Vagina (tissue), 2 donors: ENCODE data around the gene LAMC1. TPM values are rescaled to one million over a fixed set of nuclear protein-coding genes. Genes with fewer than 3 reads are reported as not detected.

Source experiments
- DNase-seq, 2 donors: peaks; one replicate each; pipeline ENCODE4 v3.0.0-alpha.2; 2017; ENCODE audit errors: extremely low spot score in 2 of 2
- H3K27ac ChIP-seq: fragments of 200-600 bp; sonication (generic); one replicate; pipeline ENCODE4 v1.5.1; 2019
- H3K27me3 ChIP-seq: fragments of 200-600 bp; sonication (generic); one replicate; pipeline ENCODE4 v1.5.1; 2019
- H3K36me3 ChIP-seq, 2 donors: fragments of 200-600 bp; sonication (generic); one replicate each; pipeline ENCODE4 v1.5.1; 2017 to 2019
- H3K4me1 ChIP-seq: fragments of 200-600 bp; sonication (generic); one replicate; pipeline ENCODE4 v1.5.1; 2019
- H3K4me3 ChIP-seq, 2 donors: fragments of 200-600 bp; sonication (generic); 1 replicate in 1 of 2; 2 replicates in 1 of 2; pipeline ENCODE4 v1.5.1; 2016 to 2019
- H3K9me3 ChIP-seq: fragments of 200-600 bp; sonication (generic); one replicate; pipeline ENCODE4 v1.5.1; 2019
- CTCF ChIP-seq, 3 experiments: fragments of 450-650 bp in 2 of 3; fragments of 200-600 bp in 1 of 3; sonication (generic) in 1 of 3; IDR thresholded peaks; one replicate each; pipeline ENCODE4 v1.5.1; 2017 to 2019; ENCODE audit warnings: antibody characterized with exemption in 3 of 3, mild to moderate bottlenecking in 2 of 3, moderate library complexity in 2 of 3
- POLR2A ChIP-seq, 2 donors: fragments of 450-650 bp; IDR thresholded peaks; one replicate each; pipeline ENCODE4 v1.6.1; 2017; ENCODE audit warnings: antibody characterized with exemption in 2 of 2, mild to moderate bottlenecking in 2 of 2, moderate library complexity in 2 of 2
- POLR2AphosphoS5 ChIP-seq, 2 donors: sonication (generic); formaldehyde crosslinking; IDR thresholded peaks; one replicate each; pipeline ENCODE4 v1.9.0; 2017; ENCODE audit warnings: antibody characterized with exemption in 2 of 2, mild to moderate bottlenecking in 2 of 2, low read depth in 1 of 2; ENCODE audit not compliant: insufficient read depth in 1 of 2
- intact Hi-C: fragments of 100-400 bp; cut with DNase I; formaldehyde crosslinking; loops from one replicate; pipeline ENCODE4 v1.15.1; 2023
- total RNA-seq: library from RNA; depleted of rRNA; stranded (reverse); fragments of >200 nt; gene quantifications from one replicate; pipeline ENCODE4 v1.2.3, GENCODE V29; 2016

The LAMC1 gene
- total RNA-seq, 1 donor from 2014 or later, result 217 TPM

GRCh38 chr1:183024317-183025009 is 1.2 kb downstream of the LAMC1 start:
- TF ChIP-seq CTCF (IDR thresholded peaks at IDR 0.05) (no peak), POLR2A (IDR thresholded peaks at IDR 0.05) (no peak), POLR2AphosphoS5 (IDR thresholded peaks at IDR 0.05; ENCODE audit: insufficient read depth in 1 of 2, low read depth in 1 of 2) (no peak)
- H3K27ac ChIP-seq, result peak overlapping the region; percentile 100
- no peak for DNase-seq
- peaks cover 40% of the 10 kb centered on the region for H3K4me1 ChIP-seq
- peak overlapping the region; percentile 83 to 98 for H3K4me3 ChIP-seq
- no peaks in the 10 kb centered on the region for H3K27me3 ChIP-seq
- H3K36me3 ChIP-seq, result no peaks in the 10 kb centered on the region
- H3K9me3 ChIP-seq, result no peaks in the 10 kb centered on the region
- intact Hi-C loops, result loop anchor here (10.0 kb wide), 2 partner anchors 50 to 110 kb away; no protein-coding TSS in a partner anchor

GRCh38 chr1:183025010-183025337 is 1.8 kb downstream of the LAMC1 start:
- intact Hi-C loops, result loop anchor here (10.0 kb wide), 2 partner anchors 50 to 110 kb away; no protein-coding TSS in a partner anchor
- Histone ChIP-seq H3K4me1 (peaks cover 45% of the 10 kb centered on the region), H3K27ac (peak overlapping the region; percentile 100), H3K9me3 (no peaks in the 10 kb centered on the region), H3K27me3 (no peaks in the 10 kb centered on the region), H3K36me3 (no peaks in the 10 kb centered on the region), H3K4me3 (peak overlapping the region; percentile 83 to 98)
- DNase-seq, result no peak
- no peak for TF ChIP-seq POLR2A (IDR thresholded peaks at IDR 0.05)
- TF ChIP-seq CTCF (IDR thresholded peaks at IDR 0.05), result no peak
- no peak for TF ChIP-seq POLR2AphosphoS5 (IDR thresholded peaks at IDR 0.05; ENCODE audit: insufficient read depth in 1 of 2, low read depth in 1 of 2)

GRCh38 chr1:183025782-183026774 is 2.9 kb downstream of the LAMC1 start:
- peak overlapping the region; percentile 83 to 98 for H3K4me3 ChIP-seq
- peak overlapping the region; percentile 100 for H3K27ac ChIP-seq
- intact Hi-C loops, result loop anchor here (10.0 kb wide), 2 partner anchors 49 to 109 kb away; no protein-coding TSS in a partner anchor
- H3K4me1 ChIP-seq, result peaks cover 56% of the 10 kb centered on the region
- TF ChIP-seq CTCF (IDR thresholded peaks at IDR 0.05) (no peak), POLR2AphosphoS5 (IDR thresholded peaks at IDR 0.05; ENCODE audit: insufficient read depth in 1 of 2, low read depth in 1 of 2) (no peak), POLR2A (IDR thresholded peaks at IDR 0.05) (no peak)
- DNase-seq, result no peak
- no peaks in the 10 kb centered on the region for H3K9me3 ChIP-seq
- no peaks in the 10 kb centered on the region for H3K27me3 ChIP-seq
- H3K36me3 ChIP-seq, result no peaks in the 10 kb centered on the region

- Histone ChIP-seq H3K4me1 (peaks cover 58% of the 10 kb centered on the region), H3K27ac (peak overlapping the region; percentile 100)
These were observed 3.8 kb downstream of the LAMC1 start for GRCh38 chr1:183027031-183027430.

More at GRCh38 chr1:183027031-183027430, 3.8 kb downstream of the LAMC1 start:
- Histone ChIP-seq H3K4me3 (peak overlapping the region; percentile 83 to 98), H3K36me3 (no peaks in the 10 kb centered on the region), H3K9me3 (no peaks in the 10 kb centered on the region), H3K27me3 (no peaks in the 10 kb centered on the region)
- TF ChIP-seq POLR2AphosphoS5 (IDR thresholded peaks at IDR 0.05; ENCODE audit: insufficient read depth in 1 of 2, low read depth in 1 of 2), result no peak
- no peak for TF ChIP-seq POLR2A (IDR thresholded peaks at IDR 0.05)
- TF ChIP-seq CTCF (IDR thresholded peaks at IDR 0.05), result no peak
- intact Hi-C loops, result loop anchor here (10.0 kb wide), 2 partner anchors 48 to 108 kb away; no protein-coding TSS in a partner anchor
- DNase-seq, result no peak
